Esophagus muscularis mucosa (tissue), 4 donors: ENCODE measurements around the gene MAP2K5.

ENCODE experiments used
- EP300 ChIP-seq: sonication (generic); formaldehyde crosslinking; IDR thresholded peaks from one replicate; pipeline ENCODE4 v1.6.1; 2017; ENCODE audit warnings: antibody characterized with exemption
- POLR2A ChIP-seq: fragments of 450-650 bp; IDR thresholded peaks from one replicate; pipeline ENCODE4 v1.6.1; 2017; ENCODE audit warnings: antibody characterized with exemption, moderate library complexity, mild to moderate bottlenecking, low read depth
- TF ChIP-seq, protein P1 (sequence below), 3 experiments: fragments of 200-600 bp in 2 of 3; fragments of 450-650 bp in 1 of 3; sonication (generic) in 2 of 3; IDR thresholded peaks; one replicate each; pipeline ENCODE4 v1.5.1; 2017 to 2019; ENCODE audit warnings: antibody characterized with exemption in 3 of 3, mild to moderate bottlenecking in 2 of 3, moderate library complexity in 1 of 3

DNA sequence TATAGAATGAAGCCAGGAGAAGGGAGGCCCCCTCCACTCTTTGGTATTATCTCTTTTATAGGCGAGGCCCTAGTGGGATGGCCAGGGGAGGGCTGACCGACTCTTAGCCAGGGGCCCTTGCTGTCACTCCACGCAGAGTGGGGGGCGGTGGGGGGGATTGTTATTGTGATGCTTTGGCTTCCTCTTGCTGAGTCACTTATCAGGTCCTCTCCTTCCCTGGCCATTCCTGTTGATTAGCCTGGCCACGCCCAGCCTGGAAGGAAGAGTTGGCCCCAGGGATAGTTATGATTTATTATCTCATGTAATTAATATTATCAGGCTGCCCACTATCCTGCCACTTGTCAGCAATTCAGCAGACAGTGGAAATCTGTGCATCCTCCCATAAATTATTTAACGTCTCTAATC lies 257.3 kb downstream of the MAP2K5 start:
- TF ChIP-seq POLR2A (no peak), EP300 (no peak)
- TF ChIP-seq, protein P1, sequence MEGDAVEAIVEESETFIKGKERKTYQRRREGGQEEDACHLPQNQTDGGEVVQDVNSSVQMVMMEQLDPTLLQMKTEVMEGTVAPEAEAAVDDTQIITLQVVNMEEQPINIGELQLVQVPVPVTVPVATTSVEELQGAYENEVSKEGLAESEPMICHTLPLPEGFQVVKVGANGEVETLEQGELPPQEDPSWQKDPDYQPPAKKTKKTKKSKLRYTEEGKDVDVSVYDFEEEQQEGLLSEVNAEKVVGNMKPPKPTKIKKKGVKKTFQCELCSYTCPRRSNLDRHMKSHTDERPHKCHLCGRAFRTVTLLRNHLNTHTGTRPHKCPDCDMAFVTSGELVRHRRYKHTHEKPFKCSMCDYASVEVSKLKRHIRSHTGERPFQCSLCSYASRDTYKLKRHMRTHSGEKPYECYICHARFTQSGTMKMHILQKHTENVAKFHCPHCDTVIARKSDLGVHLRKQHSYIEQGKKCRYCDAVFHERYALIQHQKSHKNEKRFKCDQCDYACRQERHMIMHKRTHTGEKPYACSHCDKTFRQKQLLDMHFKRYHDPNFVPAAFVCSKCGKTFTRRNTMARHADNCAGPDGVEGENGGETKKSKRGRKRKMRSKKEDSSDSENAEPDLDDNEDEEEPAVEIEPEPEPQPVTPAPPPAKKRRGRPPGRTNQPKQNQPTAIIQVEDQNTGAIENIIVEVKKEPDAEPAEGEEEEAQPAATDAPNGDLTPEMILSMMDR (IDR thresholded peaks at IDR 0.05): no peak
